Panc1 (cell line): ENCODE results near the gene CIB2. TPM values are rescaled to one million over a fixed set of nuclear protein-coding genes. Genes with fewer than 3 reads are reported as not detected.

Experiments
- ATAC-seq: fragments of 200-7000 bp; cut with Tn5 transposase; 2 replicates; pipeline ENCODE4 v1.9.1; 2020; ENCODE audit warnings: mild to moderate bottlenecking, moderate library complexity
- BruUV-seq: library from RNA; stranded (reverse); fragments of 400-500 nt; replicated peaks from 2 replicates; lab custom pipeline; 2021; lab: Mats Ljungman, UMichigan
- CTCF ChIA-PET: fragments of 300-600 bp; sonication (Branson Sonifier 250); formaldehyde crosslinking; loops from one replicate; lab custom pipeline; 2022; ENCODE audit warnings: antibody characterized with exemption; lab: Charles Lee
- POLR2A ChIA-PET: fragments of 300-600 bp; sonication (Branson Sonifier 250); formaldehyde crosslinking; loops from one replicate; lab custom pipeline; 2022; ENCODE audit warnings: antibody characterized with exemption; lab: Charles Lee
- DNase-seq: peaks from one replicate; pipeline ENCODE4 v3.0.0-alpha.2; 2010; ENCODE audit warnings: low read depth, low spot score
- H3K27ac ChIP-seq: 2 replicates; pipeline ENCODE4 v1.5.1; 2011; ENCODE audit warnings: mild to moderate bottlenecking, low read length, inconsistent platforms
- H3K27me3 ChIP-seq: fragments of 200-500 bp; sonication (Bioruptor generic); 2 replicates; pipeline ENCODE4 v1.6.0; 2014; ENCODE audit warnings: low read length, inconsistent platforms; ENCODE audit not compliant: control insufficient read depth, insufficient read depth
- H3K36me3 ChIP-seq: fragments of 200-500 bp; sonication (Bioruptor generic); 2 replicates; pipeline ENCODE4 v1.5.1; 2014; ENCODE audit warnings: inconsistent platforms, mild to moderate bottlenecking, low read length, moderate library complexity; ENCODE audit not compliant: control insufficient read depth, insufficient read depth
- H3K4me1 ChIP-seq: 2 replicates; pipeline ENCODE4 v1.5.1; 2011; ENCODE audit warnings: inconsistent platforms, mild to moderate bottlenecking, low read length, moderate library complexity; ENCODE audit not compliant: control insufficient read depth, insufficient read depth
- H3K4me3 ChIP-seq, 2 experiments: 2 replicates each; pipeline ENCODE4 v1.5.1; 2011 to 2012; ENCODE audit warnings: low read depth in 2 of 2, low read length in 2 of 2, mild to moderate bottlenecking in 2 of 2, inconsistent platforms in 1 of 2, moderate library complexity in 1 of 2
- H3K9me3 ChIP-seq: fragments of 200-500 bp; sonication (Bioruptor generic); 2 replicates; pipeline ENCODE4 v1.5.1; 2014; ENCODE audit warnings: low read depth, mild to moderate bottlenecking, inconsistent platforms, low read length, moderate library complexity; ENCODE audit not compliant: control insufficient read depth, insufficient read depth
- CTCF ChIP-seq: fragments of 450-650 bp; IDR thresholded peaks from 2 replicates; pipeline ENCODE4 v1.5.1; 2017; ENCODE audit warnings: mild to moderate bottlenecking
- POLR2AphosphoS5 ChIP-seq: IDR thresholded peaks from 2 replicates; pipeline ENCODE4 v1.6.1; 2012; ENCODE audit warnings: mild to moderate bottlenecking, low read depth, low read length, moderate library complexity
- REST ChIP-seq, 2 experiments: IDR thresholded peaks; 2 replicates each; pipeline ENCODE4 v1.6.1; 2011 to 2012; ENCODE audit warnings: low read depth in 2 of 2, control low read depth in 1 of 2, low read length in 1 of 2, mild to moderate bottlenecking in 1 of 2, moderate library complexity in 1 of 2; ENCODE audit not compliant: insufficient read depth in 1 of 2
- SIN3A ChIP-seq: IDR thresholded peaks from 2 replicates; pipeline ENCODE4 v1.6.1; 2012; ENCODE audit warnings: low read depth, mild to moderate bottlenecking, low read length, moderate library complexity, borderline replicate concordance; ENCODE audit not compliant: insufficient read depth
- TCF7L2 ChIP-seq: IDR thresholded peaks from 2 replicates; pipeline ENCODE4 v1.6.1; 2011; ENCODE audit warnings: mild to moderate bottlenecking, low read depth, low read length, inconsistent platforms
- in situ Hi-C: cut with HindIII; loops from 2 replicates; pipeline ENCODE4 v1.10.0; 2016; ENCODE audit warnings: low sequenced_read_pairs, low pct_unique_long_range_greater_than_20kb
- intact Hi-C: fragments of 100-400 bp; cut with micrococcal nuclease; formaldehyde crosslinking; loops from one replicate; pipeline ENCODE4 v1.10.0; 2022; ENCODE audit not compliant: unreplicated experiment
- total RNA-seq: library from RNA; stranded (reverse); gene quantifications from one replicate; pipeline ENCODE4 v1.2.1, GENCODE V29; 2021; ENCODE audit not compliant: unreplicated experiment

CIB2 gene
- total RNA-seq, 1 experiment from 2014 or later: 37.3 TPM

GRCh38 chr15:78088773-78089080, 42.5 kb downstream of the CIB2 start:
- no TSS peak for BruUV-seq
- TF ChIP-seq SIN3A (no peak), REST (IDR thresholded peaks at IDR 0.05; ENCODE audit: insufficient read depth in 1 of 2, low read depth in 2 of 2, low read length in 1 of 2) (no peak), POLR2AphosphoS5 (no peak), CTCF (no peak), TCF7L2 (no peak)
- intact Hi-C loops: no loop called here
- no peaks in the 10 kb centered on the region for H3K4me1 ChIP-seq
- DNase-seq (no peak), ATAC-seq (no peak)
- in situ Hi-C loops: no loop called here
- POLR2A ChIA-PET: no interaction called here
- no peaks in the 10 kb centered on the region for H3K36me3 ChIP-seq
- CTCF ChIA-PET: interaction anchor here (0.6 kb wide), 1 partner anchor 774 kb away, joined by 5 read pairs; no protein-coding TSS in a partner anchor
- no peak overlapping the region for H3K27ac ChIP-seq
- H3K4me3 ChIP-seq: no peak overlapping the region
- H3K9me3 ChIP-seq: no peaks in the 10 kb centered on the region
- no peaks in the 10 kb centered on the region for H3K27me3 ChIP-seq

GRCh38 chr15:78087951-78088772, 43.1 kb downstream of the CIB2 start:
- Histone ChIP-seq H3K27ac (no peak overlapping the region), H3K9me3 (no peaks in the 10 kb centered on the region), H3K36me3 (no peaks in the 10 kb centered on the region), H3K27me3 (no peaks in the 10 kb centered on the region), H3K4me1 (no peaks in the 10 kb centered on the region), H3K4me3 (no peak overlapping the region)
- ChIA-PET POLR2A (no interaction called here), CTCF (interaction anchor here (0.6 kb wide), 1 partner anchor 775 kb away, joined by 5 read pairs; no protein-coding TSS in a partner anchor)
- DNase-seq (no peak), ATAC-seq (no peak)
- intact Hi-C loops: no loop called here
- in situ Hi-C loops: no loop called here
- no TSS peak for BruUV-seq
- TF ChIP-seq REST (IDR thresholded peaks at IDR 0.05; ENCODE audit: insufficient read depth in 1 of 2, low read depth in 2 of 2, low read length in 1 of 2): no peak
